ENCODE data around the gene CDYL. TPM values are rescaled to one million over a fixed set of nuclear protein-coding genes. Genes with fewer than 3 reads are reported as not detected.
"Not testable (repeated sequence)": the region's sequence is repeated elsewhere in the genome, so short reads cannot be mapped to it uniquely, and the experiment has no call there.

The CDYL gene
- total RNA-seq, 1 experiment from 2014 or later: 26.8 TPM

DNA sequence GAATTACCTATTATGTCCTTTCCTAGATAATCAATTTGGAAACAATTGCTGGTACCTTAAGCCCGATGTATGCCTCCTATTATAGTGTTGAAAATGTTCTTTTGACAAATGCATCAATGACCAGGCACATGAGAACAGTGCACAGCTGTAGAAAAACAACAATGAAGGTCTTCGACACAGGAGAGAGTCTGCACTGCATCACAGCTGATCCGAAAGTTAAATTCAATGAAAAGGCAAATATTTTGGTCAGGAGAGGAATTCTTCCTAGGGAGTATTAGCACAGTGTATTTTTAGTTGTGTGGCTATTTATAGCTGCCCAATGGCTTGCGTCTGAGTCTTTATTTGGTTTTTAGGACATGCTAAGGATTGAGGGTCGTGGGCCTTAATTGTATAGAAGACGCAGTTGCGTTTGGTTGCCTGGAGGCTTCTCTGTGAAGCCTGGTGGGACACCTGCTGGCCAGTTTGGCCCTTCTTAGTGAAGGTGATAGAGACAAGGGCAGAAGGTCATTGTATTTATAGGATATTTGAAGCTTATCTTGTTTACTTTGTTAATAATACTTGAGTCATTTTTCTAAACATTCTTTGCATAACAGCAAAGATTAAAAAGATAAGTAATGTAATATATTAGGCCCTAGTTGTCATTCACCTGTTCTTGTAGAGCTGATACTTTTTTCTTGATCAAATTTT lies 72.3 kb downstream of the CDYL start:
- H3K36me3 ChIP-seq: no peaks in the 10 kb centered on the region
- H3K9me3 ChIP-seq: no peaks in the 10 kb centered on the region
- no peak overlapping the region for H3K4me3 ChIP-seq
- no peaks in the 10 kb centered on the region for H3K27me3 ChIP-seq
- DNase-seq: no peak

DNA sequence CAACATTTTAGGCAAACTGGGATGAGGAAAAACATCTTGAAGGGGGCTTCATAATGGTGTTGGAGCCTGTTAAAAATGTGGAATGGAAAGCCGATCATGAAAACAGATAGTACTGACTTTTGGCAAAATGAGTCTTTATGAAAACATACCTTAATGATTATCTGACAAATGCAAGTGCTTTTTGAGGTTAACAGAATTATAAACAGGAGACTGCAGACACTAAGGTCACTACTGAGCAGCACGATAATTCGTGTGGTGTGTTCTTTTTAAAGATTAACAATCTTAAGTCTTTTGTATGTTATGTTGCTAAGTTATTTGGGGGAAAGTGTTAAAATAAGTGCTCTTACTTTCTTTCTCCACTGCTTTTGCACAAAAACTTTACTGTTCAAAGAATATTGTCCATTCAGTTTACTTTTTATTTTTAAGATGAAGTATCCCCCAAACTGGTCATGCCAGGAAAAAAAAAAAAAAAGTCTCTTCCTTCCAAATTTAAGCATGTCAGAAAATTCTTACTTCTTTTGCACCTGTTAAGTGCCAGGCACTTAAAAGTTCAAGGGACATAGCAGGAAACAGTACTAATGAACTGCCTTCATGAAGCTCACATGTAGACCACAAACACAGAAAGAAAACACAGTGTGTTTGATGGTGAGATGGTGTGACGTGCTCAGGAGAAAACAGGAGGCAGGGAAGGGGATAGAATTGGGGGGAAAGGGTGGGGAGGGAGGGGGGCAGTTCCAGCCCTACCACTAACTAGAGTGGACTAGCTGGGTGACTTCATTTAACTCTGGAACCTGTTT lies 73.2 kb downstream of the CDYL start:
- no peak for DNase-seq
- no peak overlapping the region for H3K4me3 ChIP-seq
- no peaks in the 10 kb centered on the region for H3K9me3 ChIP-seq

DNA sequence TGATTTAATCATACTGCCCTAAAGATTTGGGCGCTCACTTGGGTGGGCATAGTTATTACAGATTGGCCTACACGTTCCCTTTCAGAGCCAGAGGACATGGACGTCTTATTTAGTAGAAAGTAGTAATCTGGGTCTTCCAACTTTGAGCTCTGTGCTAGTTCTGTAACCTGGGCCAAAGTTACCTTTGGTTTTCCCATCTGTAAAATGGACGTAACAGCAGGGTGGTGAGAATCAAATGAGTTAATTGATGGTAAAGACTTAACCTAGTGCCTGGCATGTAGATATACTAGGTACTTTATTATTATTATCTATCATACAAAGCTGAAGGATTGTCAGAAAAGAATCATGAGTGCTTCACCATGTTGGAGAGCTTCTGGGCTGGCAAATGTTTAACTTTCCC lies 74.8 kb downstream of the CDYL start:
- DNase-seq: no peak
- no peak overlapping the region for H3K4me3 ChIP-seq
- no peaks in the 10 kb centered on the region for H3K9me3 ChIP-seq
- no peaks in the 10 kb centered on the region for H3K36me3 ChIP-seq
- H3K27me3 ChIP-seq: no peaks in the 10 kb centered on the region

More for the DNA sequence above, 73.2 kb downstream of the CDYL start:
- Histone ChIP-seq H3K36me3 (no peaks in the 10 kb centered on the region), H3K27me3 (no peaks in the 10 kb centered on the region)

DNA sequence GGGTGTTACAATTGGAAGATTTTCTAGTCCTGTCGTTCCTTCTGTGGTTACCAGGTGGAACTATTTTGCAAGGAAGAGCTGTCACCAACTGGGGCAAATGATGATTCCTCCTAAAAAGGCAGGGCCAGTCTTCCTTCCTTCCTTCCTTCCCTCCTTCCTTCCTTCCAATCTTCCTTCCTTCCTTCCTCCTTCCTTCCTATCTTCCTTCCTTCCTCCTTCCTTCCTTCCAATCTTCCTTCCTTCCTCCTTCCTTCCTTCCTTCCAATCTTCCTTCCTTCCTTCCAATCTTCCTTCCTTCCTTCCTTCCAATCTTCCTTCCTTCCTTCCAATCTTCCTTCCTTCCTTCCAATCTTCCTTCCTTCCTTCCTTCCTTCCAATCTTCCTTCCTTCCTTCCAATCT lies 76.0 kb downstream of the CDYL start:
- not testable (repeated sequence) for DNase-seq, H3K9me3 ChIP-seq, H3K27me3 ChIP-seq, H3K36me3 ChIP-seq, H3K4me3 ChIP-seq

DNA sequence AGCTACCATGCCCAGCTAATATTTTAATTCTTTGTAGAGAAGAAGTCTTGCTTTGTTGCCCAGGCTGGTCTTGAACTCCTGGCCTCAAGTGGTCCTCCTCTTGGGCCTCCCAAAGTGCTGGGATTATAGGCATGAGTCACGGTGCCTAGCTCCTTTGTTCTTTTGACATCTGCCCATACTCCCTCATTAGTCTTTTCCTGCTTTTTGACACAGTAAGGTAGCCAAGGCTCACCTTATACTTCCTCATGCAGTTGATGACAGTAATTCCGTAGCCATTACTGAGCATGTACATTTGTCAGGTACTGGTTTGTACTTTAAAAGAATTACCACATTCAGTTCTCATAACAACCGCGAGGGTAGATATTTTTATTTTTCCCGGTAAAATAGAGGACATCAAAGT lies 76.7 kb downstream of the CDYL start:
- Histone ChIP-seq H3K4me3 (no peak overlapping the region), H3K36me3 (no peaks in the 10 kb centered on the region), H3K9me3 (no peaks in the 10 kb centered on the region), H3K27me3 (no peaks in the 10 kb centered on the region)
- no peak for DNase-seq

DNA sequence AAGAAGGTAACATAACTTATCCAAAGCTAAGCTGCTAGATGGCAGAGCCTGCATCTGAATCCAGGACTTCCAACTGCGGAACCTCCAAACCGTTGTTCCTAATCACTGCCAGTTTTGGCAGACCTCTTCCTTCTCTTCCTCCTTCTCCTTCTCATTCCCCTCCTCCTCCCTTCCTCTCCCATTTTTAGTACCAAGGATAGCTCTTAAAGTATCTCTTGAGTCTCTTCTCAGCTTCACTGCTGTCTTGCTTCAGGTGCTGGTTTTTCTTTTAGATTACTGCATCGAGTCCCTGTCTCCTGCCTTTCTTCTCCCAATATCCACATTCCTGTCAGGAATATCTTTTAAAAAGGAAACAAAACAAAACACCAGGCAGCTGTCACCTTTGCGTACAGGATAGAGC lies 77.1 kb downstream of the CDYL start:
- Histone ChIP-seq H3K9me3 (no peaks in the 10 kb centered on the region), H3K36me3 (no peaks in the 10 kb centered on the region), H3K4me3 (no peak overlapping the region), H3K27me3 (no peaks in the 10 kb centered on the region)
- DNase-seq: no peak

DNA sequence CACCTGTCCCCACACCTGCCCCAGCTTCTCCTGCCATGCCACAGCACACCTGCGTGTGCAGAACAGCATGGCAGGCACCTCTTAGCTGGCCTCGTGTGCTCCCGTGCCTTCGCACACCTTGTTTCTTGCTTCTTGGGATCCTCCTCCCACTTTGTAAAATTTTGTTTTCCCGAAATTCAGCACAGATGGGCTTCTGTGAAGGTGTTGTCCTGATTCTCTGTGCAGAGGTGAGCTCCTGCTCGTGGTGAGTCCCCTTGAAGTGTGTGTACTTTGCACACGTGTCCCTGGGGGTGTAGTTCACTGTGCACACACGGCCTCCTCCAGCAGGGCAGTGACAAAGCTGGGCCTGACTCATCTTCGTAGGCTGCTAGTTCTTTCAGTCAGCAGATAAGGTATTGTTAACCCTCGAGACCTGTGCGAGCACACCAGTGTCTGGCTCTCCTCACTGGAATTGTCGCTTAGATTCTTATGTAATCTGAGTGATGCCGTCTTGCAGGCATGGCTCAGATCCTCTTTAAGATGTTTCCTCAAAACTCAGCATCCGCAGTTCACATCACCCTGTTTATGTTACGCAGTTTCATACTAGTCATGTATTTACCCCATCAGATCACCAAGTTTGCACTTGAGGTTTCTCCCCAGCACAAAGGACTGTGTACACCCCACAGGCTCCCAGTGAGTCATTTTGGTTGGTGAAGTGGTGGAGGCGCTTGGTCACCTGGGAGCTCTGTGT lies 77.7 kb downstream of the CDYL start:
- Histone ChIP-seq H3K36me3 (no peaks in the 10 kb centered on the region), H3K9me3 (no peaks in the 10 kb centered on the region), H3K27me3 (no peaks in the 10 kb centered on the region), H3K4me3 (no peak overlapping the region)
- no peak for DNase-seq

DNA sequence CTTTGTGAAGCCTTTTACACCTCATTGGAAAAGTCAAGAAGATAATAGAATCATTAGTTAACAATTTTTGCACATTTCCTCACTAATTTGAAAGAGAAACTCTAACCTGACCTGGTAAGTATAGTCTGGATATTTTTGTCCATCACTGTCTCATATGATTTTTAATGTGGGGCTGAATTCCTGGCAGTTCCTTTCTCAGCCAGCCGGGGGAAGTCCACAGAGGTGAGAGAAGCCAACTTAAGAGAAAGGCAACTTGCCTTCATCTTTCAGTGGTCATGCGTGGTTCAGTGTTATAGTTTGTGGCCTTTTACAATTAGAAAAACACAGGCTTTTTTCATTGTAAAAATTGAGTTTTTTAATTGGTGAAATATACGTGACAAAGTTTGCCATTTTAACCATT lies 80.6 kb downstream of the CDYL start:
- no peaks in the 10 kb centered on the region for H3K36me3 ChIP-seq
- no peaks in the 10 kb centered on the region for H3K27me3 ChIP-seq
- no peaks in the 10 kb centered on the region for H3K9me3 ChIP-seq
- H3K4me3 ChIP-seq: no peak overlapping the region
- no peak for DNase-seq

DNA sequence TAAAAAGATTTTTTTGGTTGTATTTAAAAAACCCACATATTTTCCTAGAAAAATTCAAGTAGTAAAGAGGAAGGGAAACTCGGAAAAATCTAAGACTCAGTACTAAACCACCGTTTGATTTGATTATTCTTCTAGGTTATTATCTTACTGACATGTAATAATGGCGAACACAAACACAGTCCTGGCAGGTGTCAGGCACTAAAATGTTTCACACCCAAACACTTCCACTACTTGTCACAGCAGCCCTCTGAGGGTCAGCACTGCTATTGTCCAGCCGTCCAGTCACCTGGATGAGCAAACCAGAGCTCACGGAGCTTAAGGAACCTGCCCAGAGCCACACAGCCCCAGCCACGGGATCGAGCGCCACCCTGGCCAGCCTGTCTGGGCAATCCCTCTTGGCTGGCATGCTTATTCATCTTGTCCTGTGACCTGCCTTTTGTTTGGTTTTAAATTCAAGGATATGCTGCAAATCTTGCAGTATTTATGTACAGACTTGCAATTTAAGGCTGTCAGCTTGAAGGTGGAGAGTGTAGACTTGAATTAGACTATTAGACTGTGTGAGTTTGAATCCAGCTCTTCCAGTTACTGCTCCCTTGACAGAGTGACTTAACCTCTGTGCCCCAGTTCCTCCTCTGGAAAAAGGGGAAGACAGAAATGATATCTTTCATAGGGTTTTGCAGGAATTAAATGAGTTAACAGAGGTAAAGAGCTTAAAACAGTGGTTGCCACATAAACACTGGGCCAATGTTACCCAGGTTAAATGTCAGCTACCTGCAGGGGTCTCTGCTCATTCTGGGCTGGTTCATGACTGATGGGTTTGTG lies 82.2 kb downstream of the CDYL start:
- no peaks in the 10 kb centered on the region for H3K36me3 ChIP-seq
- no peak overlapping the region for H3K4me3 ChIP-seq
- H3K27me3 ChIP-seq: no peaks in the 10 kb centered on the region
- H3K9me3 ChIP-seq: no peaks in the 10 kb centered on the region
- DNase-seq: no peak

DNA sequence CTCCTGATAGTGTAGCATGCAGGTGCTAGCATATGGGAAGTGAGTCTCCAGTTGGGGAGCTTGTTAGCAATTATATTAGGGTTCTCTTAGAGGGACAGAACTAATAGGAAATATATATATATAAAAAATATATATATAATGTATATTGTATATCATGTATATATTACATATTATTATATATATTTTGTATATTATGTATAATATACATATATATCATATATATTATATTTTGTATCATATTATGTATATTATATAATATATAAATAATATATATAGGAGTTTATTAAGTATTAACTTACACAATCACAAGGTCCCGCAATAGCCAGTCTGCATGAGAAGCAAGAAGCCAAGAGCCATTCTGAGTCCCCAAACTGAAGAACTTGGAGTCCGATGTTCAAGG lies 84.2 kb downstream of the CDYL start:
- Histone ChIP-seq H3K36me3 (no peaks in the 10 kb centered on the region), H3K27me3 (no peaks in the 10 kb centered on the region), H3K9me3 (no peaks in the 10 kb centered on the region), H3K4me3 (no peak overlapping the region)
- DNase-seq: no peak

DNA sequence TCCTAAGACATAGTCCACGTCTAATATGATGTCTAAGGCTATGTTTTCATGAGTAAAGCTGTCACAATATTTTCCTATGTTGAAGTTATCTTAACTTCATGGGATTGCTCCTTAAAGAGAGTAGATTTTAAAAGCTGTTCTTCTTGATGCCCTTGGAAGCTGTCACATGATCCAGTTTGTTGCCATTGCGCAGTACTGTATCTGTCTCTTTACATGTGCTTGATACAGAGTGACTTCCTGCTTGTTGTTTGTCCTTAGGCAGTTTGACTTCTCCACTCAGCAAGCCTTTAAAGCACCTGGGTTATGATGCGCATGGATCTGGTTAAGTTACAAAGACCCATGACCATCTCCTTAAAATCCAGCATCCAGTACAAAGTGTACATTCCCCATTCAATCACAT lies 85.4 kb downstream of the CDYL start:
- H3K4me3 ChIP-seq: no peak overlapping the region
- H3K9me3 ChIP-seq: no peaks in the 10 kb centered on the region

DNA sequence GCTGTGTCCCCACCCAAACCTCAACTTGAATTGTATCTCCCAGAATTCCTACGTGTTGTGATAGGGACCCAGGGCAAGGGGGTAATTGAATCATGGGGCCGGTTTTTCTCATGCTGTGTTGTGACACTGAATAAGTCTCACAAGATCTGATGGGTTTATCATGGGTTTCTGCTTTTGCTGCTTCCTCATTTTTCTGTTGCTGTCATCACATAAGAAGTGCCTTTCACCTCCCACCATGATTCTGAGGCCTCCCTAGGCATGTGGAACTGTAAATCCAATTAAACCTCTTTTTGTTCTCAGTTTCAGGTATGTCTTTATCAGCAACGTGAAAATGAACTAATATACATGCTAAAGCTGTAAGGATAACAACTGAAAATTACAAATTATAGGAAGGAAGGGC lies 88.3 kb downstream of the CDYL start:
- H3K36me3 ChIP-seq: no peaks in the 10 kb centered on the region
- no peaks in the 10 kb centered on the region for H3K27me3 ChIP-seq
- 0 out of 2 replicates have a peak, but pooled peaks cover 4% of the 10 kb centered on the region for H3K9me3 ChIP-seq
- no peak overlapping the region for H3K4me3 ChIP-seq
- DNase-seq: no peak

More for the DNA sequence above, 85.4 kb downstream of the CDYL start:
- no peak for DNase-seq
- H3K36me3 ChIP-seq: no peaks in the 10 kb centered on the region
- no peaks in the 10 kb centered on the region for H3K27me3 ChIP-seq

DNA sequence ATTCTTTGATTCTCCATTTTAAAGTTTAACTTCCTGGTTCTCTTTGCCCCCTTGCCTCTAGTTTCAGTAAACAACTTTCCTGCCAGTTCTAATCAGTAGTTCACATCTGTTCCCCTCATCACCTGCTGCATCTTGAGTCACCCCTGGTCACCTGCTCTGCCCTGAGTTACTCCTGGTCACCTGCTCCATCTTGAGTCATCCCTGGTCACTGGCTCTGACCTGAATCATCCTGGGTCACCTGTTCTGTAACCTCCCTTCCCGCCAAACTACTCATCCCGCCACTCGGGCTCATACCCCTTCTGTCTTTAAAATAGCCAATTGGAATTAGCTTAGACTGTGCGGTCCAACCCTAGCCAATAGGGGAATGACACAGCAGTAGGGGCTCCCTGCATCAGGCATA lies 88.8 kb downstream of the CDYL start:
- H3K4me3 ChIP-seq, H3K9me3 ChIP-seq, H3K36me3 ChIP-seq, H3K27me3 ChIP-seq, DNase-seq: not testable (repeated sequence)

DNA sequence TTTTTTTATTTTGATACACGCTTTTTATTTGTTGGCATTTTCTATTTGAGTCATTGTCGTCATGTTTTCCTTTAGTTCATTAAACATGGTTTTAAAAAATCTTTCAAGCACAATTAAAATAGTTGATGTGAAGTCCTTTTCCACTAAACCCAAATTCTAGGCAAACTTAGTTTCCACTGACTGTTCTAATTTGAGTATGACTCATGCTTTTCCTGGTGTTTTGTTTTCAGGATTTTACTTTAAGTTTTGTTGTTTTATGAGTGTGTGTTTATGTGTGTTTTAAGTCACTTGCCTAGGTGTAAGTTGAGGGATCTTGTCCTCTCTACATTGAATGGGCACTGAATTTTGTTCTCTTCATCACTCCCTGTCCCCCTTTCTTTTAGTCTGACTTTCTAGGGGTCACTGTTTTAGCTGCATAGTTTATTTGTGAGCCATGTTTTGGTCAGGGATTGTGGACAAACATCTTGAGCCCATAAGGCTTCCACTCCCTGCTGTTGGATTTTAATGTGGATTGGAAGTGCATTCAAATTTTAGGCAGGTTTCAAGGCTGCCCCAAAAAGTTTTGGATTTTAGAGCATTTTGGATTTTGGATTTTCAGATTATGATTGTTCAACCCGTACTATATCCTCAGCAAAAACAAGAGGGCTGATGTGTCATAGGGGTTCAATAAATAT lies 94.8 kb downstream of the CDYL start:
- no peaks in the 10 kb centered on the region for H3K27me3 ChIP-seq
- H3K4me3 ChIP-seq: no peak overlapping the region
- H3K36me3 ChIP-seq: no peaks in the 10 kb centered on the region
- no peak for DNase-seq
- H3K9me3 ChIP-seq: 0 out of 2 replicates have a peak, but pooled peaks cover 4% of the 10 kb centered on the region

DNA sequence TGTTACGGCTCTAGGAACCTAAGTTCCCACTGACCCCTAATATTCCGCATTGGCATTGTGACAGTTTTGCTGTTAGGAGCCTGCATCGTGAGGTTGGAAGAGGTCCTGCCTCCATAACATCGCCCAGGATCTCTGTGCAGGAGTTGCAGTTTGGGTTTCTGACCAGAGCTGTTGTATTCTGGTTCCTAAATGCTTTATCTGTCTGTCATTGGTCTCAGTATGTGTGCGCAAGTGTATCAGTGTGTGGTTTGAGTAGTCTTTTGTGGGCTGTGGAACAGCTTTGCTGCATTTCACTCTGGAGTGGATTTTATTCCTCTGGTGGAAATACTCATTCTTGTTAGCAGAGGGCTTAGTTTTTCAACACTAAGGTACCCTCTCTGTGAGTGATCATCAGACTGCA lies 95.6 kb downstream of the CDYL start:
- Histone ChIP-seq H3K9me3 (0 out of 2 replicates have a peak, but pooled peaks cover 4% of the 10 kb centered on the region), H3K27me3 (no peaks in the 10 kb centered on the region), H3K4me3 (no peak overlapping the region), H3K36me3 (no peaks in the 10 kb centered on the region)
- no peak for DNase-seq

DNA sequence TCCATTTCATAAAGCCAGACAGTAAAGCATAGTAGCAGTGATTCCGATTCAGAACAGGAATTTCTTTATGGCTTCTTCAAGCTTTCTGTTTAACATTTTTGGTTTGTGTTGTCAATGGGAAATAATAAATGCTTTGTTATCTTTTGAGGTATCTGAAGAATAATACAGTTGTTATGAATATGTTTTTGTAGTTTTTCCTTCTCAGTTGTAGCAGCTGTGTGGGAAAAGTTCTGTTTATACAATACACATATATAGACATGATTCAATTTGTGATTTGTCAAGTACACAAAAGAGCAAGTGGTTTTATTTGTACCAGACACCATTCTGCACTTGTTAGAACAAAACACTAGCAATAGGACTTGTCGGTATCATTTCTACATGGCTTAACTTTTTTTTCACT lies 96.6 kb downstream of the CDYL start:
- Histone ChIP-seq H3K27me3 (no peaks in the 10 kb centered on the region), H3K36me3 (no peaks in the 10 kb centered on the region), H3K9me3 (0 out of 2 replicates have a peak, but pooled peaks cover 2% of the 10 kb centered on the region), H3K4me3 (no peak overlapping the region)
- no peak for DNase-seq

Data from MG63 (cell line).